ENCODE results near the gene AK4.
"Not testable (repeated sequence)": the region's sequence is repeated elsewhere in the genome, so short reads cannot be mapped to it uniquely, and the experiment has no call there.

The AK4 gene

DNA sequence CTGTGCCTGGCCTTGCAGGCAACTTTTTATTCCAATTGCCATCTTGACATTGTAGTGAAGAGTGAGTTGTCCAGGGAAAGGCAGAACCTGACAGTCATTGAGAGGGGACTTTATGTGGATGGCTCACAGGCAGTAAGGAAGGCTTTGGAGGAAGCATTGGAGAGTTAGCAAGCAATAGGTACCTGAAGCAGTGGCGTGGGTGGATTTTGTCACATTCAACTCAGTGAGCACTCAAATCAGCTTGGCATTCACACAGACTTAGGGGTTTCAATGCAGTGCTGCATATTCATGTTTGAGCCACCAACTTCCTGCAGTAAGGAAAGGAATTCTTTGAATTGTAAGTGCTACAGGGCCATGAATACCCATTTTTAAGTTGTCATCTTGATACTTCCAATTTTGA is 69.0 kb downstream of the AK4 start:
- no peak for DNase-seq

DNA sequence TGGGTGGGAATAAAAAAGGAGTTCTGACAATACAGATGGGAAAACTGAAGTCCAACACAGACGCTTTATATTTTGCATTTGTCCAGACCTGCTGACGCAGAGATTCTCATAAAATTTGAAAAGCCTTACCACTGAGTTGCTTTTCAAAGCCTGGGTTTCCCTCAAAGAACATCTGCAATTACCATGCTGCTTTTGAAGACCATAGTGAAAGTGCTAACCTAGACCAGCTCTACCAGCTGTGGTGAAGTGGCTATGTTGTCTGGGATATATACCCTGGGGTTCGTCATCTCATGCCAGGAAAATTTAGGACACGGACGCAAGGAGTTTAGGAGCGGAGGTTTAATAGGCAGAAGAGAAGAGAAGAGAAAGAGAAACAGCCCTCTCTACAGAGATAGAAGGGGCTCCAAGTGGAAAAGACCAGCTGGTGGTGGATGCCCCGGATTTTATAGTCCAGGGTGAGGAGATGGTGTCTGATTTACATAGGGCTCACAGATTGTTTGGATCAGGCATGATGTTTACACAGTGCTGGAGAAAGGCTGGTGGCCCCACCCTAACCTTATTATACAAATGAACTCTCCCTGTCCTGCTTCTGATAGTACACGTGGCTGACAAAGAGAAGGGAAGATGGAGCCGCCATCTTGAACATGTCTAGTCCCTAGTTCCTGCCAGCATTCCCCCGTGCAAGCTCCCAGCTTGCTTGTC is 73.8 kb downstream of the AK4 start:
- DNase-seq = no peak

DNA sequence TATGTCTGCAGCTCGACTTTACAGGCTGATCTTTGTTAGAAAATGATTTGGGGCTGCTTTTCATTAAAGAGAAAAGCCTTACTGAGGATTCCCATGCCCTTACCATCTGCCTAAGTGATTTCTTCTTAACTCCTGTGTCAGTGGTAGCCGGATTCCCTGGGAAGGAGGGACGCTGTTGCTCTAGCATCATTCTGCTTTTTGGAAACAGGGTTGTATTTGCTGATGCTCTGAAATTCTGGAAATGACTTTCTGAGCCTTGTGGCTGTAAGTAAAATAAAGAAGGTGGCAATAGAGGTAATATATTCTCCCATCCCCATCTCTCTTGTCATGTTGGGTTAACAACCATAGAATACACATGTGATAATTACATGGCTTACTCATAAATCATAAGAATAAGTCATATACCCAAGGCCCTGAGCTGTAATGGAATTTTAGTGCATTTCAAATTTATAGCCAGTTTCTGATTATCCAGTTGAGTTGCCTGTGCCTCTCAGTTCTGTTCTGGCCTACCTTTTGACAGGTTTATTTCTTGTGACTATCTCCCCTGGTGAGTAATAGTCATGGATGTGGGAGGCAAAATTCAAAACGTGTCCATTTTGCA is 74.4 kb downstream of the AK4 start:
- DNase-seq = no peak

DNA sequence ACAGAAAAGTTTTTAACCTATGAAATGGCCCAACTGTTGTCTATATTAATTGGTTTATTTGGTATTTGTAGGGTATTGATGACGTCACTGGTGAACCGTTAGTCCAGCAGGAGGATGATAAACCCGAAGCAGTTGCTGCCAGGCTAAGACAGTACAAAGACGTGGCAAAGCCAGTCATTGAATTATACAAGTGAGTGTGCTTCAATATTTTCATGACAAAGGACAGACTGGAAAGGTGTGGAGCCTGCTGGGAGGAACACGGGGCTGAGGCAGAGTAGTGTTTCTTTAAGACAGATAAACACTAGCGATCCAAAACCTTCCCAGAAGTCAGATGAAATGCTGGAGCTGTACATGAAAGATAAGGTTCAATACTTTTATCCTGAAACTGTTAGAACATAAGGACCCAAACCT is 76.7 kb downstream of the AK4 start:
- no peak for DNase-seq

DNA sequence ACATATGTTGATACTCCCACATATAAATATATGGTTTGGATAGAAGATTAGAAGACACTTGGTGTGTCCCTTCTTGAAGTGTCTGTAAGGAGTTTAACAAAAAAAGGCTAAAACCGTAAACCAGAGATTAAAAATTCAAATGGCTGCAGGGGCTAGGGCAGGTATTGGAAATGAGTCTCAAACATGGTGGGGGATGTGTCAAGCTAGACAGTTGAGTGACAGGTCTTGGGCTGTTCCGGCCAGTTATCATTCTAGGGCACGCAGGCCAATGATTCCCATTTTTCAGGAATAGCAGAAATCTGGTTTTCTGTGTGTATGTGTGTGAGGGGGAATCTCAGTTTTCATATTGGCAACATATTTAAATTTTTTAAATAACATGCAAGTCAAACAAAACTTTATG is 77.2 kb downstream of the AK4 start:
- no peak for DNase-seq

DNA sequence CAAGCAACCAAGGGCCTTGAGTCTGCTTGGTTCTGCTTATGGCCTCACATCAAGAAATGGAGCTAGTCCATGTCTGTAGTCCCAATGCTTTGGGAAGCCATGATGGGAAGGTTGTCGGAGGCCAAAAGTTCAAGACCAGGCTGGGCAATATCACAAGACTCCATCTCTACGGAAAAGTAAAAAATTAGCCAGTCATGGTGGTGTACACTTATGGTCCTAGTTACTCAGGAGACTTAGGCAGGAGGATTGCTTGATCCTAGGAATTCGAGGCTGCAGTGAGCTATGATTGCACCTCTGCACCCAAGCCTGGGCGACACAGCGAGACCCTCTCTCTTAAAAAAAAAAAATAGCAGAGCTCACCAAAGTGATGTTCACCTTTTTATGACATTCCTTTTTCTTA is 81.2 kb downstream of the AK4 start:
- DNase-seq = no peak

DNA sequence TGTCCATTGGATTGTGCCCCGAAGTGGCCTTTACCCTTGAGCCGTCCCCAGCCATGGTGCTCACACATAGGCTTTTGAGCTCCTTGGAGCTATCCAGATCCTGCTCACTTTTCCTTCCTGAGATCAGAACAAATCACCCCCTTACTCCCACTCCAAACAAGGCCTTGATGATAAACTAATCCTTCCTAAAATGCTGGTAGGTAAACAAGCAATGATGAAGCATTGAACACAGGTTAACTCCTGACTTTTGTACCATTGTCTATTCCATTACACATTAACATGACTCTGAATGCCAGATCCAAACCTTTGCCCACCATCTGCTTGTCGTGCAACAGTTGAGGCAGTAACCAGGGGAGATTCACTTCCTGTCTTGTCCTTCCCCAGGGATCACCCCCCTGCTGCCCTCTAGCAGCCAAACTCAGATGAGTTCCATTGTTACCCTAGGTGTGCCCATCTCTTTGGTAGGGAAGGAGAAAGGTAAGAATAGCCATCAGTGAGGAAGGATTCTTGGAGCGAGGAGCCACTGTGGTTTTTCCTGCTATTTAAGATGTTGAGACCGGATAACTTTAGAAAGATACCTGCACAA is 81.8 kb downstream of the AK4 start:
- no peak for DNase-seq

DNA sequence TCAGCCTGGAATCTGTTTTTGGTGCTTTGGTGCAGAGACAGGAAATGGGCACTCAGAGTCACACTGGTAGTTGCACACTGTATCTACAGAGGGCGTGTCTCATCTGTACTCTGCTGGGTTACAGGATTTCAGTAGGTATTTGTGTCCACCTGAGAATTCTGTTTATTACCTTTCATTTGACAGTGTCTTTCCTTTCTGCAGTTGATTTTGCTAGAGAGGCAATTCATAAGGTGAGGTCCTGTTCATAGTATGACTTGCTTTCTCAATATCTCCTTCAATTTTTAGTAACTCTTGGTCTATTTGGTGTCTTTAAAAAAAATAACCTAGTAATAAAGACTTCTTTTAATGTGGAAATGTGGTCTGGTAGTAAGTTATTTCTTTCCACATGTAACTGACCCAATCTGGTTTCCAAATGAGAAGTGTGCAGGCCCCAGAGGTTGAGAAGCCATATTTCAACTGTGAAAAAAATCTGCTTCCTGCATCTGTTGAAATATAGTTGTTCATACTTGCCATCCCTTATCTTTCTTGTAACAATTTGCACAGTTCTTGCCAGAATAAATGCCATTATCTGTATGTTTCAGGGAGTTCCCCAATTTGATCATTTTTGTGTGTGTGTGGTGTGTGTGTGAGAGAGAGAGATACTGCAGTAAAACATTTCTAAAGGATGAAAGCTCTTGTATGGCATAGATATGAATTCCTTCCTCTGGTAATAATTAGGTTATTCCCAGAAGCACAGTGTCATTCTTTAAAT is 82.9 kb downstream of the AK4 start:
- DNase-seq = no peak

DNA sequence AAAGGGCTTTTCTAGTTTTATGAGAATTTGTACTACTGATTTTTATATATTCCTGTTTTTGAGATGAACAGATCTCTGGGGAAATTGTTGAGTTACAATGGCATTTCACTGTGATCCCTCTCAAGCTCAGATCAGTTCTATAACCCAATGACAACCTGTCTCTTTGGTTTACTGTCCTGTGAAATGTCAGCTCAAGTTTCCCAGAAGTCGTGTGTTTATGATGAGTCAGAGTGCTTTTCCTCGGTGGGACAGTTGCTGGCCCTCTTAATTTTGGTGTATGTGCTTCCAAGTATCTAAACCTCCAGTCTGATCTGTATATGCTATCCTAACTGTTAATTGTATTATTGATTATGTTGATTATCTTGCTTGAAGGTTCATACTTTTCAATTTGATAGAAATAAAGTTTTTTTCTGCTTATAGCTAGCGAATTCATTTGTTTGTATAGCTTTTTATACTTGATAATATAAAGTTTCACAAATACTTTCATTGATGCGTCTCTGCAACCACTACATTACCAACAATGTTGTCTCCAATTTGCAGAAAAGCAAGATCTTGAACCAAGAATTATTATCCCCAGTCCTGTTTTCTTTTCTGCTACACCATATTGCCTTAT is 83.8 kb downstream of the AK4 start:
- DNase-seq = no peak

DNA sequence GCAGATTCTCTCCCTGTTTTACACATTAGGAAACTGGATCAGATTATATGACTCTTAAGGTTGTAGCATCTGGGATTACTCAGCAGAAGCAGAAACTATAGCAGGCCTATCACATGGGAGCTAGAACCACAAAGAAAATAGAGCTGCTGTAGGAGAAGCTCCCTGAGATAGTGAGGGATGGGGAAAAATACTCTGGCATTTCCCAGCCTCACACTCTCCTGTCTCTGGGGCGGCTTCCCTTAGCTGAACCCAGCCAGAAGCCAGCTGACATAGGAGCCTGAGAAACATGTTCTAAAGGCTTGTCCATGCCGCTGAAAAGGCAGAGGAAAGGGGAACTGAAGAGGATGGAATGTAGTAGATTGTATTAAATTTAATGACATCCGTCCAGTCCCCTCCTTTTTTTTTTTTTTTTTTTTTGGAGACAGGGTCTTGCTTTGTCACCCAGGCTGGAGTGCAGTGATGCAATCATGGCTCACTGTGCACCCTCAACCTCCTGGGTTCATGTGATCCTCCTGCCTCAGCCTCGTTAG is 84.5 kb downstream of the AK4 start:
- DNase-seq = no peak

DNA sequence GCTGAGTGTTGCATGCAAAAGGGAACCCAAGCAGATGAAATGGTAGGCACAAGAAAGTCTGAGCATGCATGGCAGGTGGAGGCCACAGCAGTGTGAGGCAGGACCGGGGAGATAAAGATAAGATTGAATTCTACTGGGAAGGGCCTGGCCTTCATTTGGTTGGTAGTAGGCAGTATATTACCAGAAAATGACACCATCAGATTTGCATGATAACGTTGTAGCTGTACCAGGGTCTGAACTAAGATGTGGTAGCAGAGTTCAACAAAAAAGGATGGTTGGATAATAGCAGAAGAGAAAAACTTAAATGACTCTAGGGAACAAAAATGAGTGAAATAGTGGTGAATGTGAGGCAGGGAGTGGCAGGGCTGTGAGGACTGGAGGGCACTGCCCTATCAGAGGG is 85.8 kb downstream of the AK4 start:
- no peak for DNase-seq

DNA sequence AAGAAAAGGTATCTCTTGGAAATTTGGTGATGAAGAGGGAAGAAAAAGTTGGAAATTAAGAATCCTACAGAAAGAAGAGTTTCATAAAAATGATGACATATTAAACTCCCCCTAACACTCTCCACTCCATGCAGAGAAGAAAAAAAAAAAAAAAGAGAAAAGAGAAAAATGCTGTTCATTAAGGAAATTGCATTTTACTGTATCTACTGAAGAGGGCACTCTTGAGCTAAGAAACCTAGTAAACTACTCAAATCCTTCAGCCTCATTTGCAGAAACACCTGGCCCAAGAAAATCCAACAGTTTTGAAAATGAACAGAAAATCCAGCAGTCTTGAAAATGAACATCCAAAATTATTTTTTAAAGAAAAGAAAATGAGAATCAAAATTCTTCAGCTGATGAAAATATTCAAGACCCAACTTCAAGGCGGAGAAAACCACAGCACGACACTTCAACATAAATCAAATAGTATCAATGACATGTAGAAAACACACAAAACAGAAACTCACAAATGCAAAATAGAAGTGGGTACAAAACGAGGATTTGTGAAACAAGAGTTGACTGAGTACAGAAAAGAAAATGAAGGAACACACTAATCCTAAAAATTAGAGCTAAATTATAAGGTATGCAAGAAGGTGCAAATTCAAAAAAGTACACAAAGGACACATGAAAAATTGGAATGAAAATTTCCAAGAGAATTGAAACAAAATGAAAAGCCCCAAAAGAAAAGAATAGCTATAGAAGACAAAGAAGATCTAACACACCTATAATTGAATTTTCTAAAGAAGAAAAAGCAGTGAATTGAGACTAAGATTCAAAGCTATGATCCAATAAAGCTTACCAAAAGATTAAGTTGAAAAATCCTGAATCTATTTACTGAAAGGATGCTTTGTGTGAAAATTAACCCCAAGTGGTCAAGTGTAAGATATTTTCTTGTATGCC is 88.1 kb downstream of the AK4 start:
- peak; percentile 57 for DNase-seq

DNA sequence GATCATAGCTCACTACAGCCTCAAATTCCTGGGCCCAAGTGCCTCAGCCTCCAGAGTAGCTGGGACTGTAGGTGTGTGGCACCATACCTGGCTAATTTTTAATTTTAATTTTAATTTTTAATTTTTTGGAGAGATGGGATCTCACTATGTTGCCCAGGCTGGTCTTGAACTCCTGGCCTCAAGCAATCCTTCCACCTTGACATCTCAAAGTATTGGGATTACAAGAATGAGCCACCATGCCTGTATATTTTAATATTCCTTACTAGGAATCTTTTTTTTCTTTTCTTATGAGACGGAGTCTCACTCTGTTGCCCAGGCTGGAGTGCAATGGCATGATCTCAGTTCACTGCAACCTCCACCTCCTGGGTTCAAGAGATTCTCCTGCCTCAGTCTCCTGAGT is 89.1 kb downstream of the AK4 start:
- not testable (repeated sequence) for DNase-seq

DNA sequence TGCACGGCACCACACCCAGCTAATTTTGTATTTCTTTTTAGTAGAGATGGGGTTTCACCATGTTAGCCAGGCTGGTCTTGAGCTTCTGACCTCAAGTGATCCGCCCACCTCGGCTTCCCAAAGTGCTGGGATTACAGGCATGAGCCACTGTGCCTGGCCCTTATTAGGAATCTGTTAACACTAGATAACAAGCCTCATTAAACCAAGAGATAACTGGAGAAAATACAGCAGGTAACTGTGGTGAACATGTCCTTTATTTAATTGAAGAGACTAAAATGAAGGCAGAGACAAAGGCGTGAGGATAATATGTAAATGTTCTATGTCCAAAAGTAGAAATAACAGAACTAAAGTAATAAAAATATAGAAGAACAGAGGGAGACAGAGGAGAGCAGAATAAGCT is 89.5 kb downstream of the AK4 start:
- DNase-seq = no peak

DNA sequence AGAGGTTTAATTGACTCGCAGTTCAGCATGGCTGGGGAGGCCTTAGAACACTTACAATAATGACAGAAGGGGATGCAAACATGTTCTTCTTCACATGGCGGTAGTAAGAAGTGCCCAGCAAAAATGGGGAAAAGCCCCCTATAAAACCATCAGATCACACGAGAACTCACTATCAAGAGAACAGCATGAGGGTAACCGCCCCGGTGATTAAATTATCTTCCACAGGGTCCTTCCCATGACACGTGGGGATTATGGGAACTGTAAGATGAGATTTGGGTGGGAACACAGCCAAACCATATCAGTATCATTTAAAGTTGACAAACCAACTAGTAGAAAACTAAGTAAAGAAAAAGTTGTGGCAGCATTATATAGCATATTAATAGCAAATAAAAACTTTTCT is 90.0 kb downstream of the AK4 start:
- no peak for DNase-seq

DNA sequence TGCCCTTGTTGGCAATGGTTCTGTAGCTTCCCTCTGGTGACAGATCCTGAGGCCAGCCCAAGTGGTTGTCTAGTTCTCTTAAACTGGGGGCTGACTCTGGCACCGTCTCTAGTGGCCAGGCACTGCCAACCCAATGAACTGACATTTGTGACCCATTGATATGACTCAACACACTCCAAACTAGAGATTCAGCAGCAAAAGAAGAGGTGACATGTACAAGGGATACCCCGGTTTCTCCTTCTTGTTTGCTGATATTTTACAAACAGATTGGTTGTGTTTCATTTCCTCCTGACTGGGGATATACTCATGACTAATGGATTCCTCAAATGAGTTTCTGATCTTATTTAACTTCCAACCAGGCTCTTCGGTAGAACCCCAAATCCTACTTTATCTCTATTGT is 95.5 kb downstream of the AK4 start:
- peak; percentile 69 for DNase-seq

DNA sequence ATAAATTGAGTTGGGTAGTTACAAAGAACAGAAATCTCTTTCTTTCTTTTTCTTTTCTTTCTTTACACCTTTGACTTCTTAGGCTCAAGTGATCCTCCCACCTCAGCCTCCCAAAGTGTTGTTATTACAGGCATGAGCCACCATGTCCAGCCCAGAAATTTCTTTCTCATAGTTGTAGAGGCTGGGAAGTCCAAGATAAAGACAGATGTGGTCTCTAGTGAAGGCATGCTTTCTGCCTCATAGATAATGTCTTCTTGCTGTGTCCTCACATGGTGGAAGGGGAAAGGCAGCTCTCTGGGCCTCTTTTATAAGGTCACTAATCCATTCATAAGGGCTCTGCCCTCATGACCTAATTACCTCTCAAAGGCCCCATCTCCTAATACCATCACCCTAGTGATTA is 97.3 kb downstream of the AK4 start:
- DNase-seq = no peak

DNA sequence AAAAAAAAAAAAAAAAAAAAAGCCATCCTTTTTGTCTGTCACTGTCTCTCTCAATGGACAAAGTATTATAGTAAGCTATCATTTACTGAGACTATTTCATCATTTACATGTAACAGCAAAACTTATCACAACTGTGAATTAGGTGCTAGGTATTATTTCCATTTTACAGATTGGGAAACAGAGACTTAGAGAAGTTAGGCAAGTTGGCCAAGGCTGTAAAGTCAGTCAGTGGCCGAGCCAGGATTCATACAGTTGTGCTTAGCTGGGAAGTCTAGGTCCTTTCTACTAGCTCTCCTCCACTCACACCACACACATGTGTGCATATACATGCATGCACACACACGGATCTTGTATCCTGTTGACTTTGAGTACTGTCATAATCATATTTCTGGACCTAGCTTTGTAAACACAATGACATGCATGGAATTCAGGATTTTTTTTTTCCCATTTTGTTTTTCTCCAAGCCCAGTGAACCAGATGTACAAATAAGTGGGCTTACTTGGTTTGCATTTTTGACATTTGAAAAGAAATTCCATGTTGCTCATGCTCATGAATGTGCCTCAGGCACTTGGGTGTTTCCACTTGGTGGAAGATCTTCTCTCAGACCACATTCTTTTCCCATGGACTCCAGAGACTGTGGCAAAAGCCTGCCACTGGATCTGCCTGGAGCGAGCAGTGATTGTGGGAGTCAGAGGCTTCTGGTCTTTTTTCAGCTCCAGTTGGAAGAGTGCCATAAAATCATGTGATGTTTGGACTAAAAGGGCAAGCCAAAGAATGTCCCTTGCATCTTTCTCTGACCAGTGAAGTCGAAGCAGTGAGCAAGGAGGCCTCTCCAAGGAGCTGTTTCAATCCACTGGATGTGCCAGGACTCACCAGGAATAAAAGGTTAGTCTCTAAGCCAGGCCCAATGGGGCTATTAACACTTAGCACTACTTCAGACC is 99.7 kb downstream of the AK4 start:
- no peak for DNase-seq

DNA sequence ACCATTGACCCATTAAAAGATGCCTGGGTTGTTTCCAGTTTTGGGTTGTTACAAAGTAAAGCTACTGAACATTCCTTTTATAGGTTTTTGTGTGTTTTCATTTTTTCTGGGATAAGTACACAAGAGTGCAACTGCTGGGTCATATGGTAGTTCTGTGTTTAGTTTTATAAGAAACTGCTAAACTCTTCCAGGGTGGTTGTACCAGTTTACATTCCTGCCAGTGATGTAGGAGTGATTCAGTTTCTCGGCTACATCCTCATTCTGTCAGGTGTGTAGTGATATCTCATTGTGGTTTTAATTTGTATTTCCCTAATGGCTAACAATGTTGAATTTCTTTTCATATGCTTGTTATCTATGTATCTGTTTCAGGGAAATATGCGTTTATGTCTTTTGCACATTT is 102.8 kb downstream of the AK4 start:
- DNase-seq = no peak

DNA sequence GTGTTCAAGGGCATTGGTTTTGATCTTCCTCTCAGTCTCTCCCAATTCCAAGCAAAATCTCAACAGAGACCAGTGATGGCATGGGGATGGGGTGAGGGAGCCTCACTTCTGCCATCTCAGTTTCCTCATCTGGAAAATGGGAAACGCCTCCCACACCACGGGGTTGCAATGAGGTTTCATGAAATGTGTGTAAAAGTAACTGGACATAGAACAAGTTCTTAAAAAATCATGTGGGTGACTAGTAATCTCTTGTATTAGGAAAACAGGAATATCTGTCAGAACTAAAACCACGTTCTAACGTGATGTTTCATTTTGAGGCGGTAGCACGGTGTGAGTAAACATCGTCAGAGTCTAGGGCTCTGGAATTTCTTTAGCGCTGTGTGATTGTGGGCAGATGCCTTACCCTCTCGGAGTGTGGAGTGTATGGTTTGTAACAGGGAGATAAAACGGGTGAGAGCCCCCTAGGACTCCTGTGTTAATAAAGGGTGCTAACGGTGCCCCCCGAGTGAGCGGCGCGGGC is 105.9 kb downstream of the AK4 start:
- peak; percentile 76 for DNase-seq
